MM.1S (cell line): ENCODE results near the gene FARS2.
"Not testable (repeated sequence)": the region's sequence is repeated elsewhere in the genome, so short reads cannot be mapped to it uniquely, and the experiment has no call there.

Source experiments
- DNase-seq: peaks from one replicate; pipeline ENCODE4 v3.0.0-alpha.2; 2015
- H2AFZ ChIP-seq: fragments of 300-600 bp; sonication (generic); 2 replicates; pipeline ENCODE4 v1.6.0; 2016; ENCODE audit warnings: antibody characterized with exemption, low read length
- H3F3A ChIP-seq: fragments of 300-600 bp; sonication (generic); 2 replicates; pipeline ENCODE4 v1.6.1; 2016; ENCODE audit warnings: mild to moderate bottlenecking, antibody characterized with exemption, low read length, moderate library complexity, mixed read lengths; ENCODE audit not compliant: insufficient read depth
- H3K27ac ChIP-seq: fragments of 300-600 bp; sonication (generic); 2 replicates; pipeline ENCODE4 v1.5.1; 2016; ENCODE audit warnings: mild to moderate bottlenecking, low read length
- H3K27me3 ChIP-seq: fragments of 300-600 bp; sonication (generic); replicated peaks from 2 replicates; pipeline ENCODE4 v1.6.0; 2016; ENCODE audit warnings: low read length; ENCODE audit not compliant: insufficient read depth
- H3K36me3 ChIP-seq: fragments of 300-600 bp; sonication (generic); replicated peaks from 2 replicates; pipeline ENCODE4 v1.6.1; 2016; ENCODE audit warnings: mild to moderate bottlenecking, low read length, mixed read lengths; ENCODE audit not compliant: insufficient read depth
- H3K4me1 ChIP-seq: fragments of 300-600 bp; sonication (generic); 2 replicates; pipeline ENCODE4 v1.6.1; 2016; ENCODE audit warnings: low read length, mixed read lengths
- H3K4me2 ChIP-seq: fragments of 300-600 bp; sonication (generic); 2 replicates; pipeline ENCODE4 v1.6.0; 2016; ENCODE audit warnings: low read depth, low read length
- H3K4me3 ChIP-seq: fragments of 300-600 bp; sonication (generic); 2 replicates; pipeline ENCODE4 v1.5.1; 2016; ENCODE audit warnings: low read length, mixed read lengths
- H3K79me2 ChIP-seq: fragments of 300-600 bp; sonication (generic); 2 replicates; pipeline ENCODE4 v1.6.1; 2016; ENCODE audit warnings: mixed run types, low read length, mixed read lengths
- H3K9ac ChIP-seq: fragments of 300-600 bp; sonication (generic); 2 replicates; pipeline ENCODE4 v1.6.1; 2016; ENCODE audit warnings: low read length, mixed read lengths
- H3K9me2 ChIP-seq: fragments of 300-600 bp; sonication (generic); replicated peaks from 2 replicates; pipeline ENCODE4 v1.6.1; 2016; ENCODE audit warnings: mild to moderate bottlenecking, low read length, mixed read lengths; ENCODE audit not compliant: insufficient read depth
- H3K9me3 ChIP-seq: fragments of 300-600 bp; sonication (generic); replicated peaks from 2 replicates; pipeline ENCODE4 v1.6.1; 2016; ENCODE audit warnings: mild to moderate bottlenecking, low read length, mixed read lengths; ENCODE audit not compliant: insufficient read depth
- H4K20me1 ChIP-seq: fragments of 300-600 bp; sonication (generic); 2 replicates; pipeline ENCODE4 v1.6.1; 2016; ENCODE audit warnings: mild to moderate bottlenecking, low read length, moderate library complexity, mixed read lengths; ENCODE audit not compliant: insufficient read depth
- EZH2 ChIP-seq: fragments of 300-600 bp; sonication (generic); optimal IDR thresholded peaks from 2 replicates; pipeline ENCODE3; 2017; ENCODE audit warnings: low read depth, mild to moderate bottlenecking, antibody characterized with exemption, low read length, mixed read lengths
- EZH2phosphoT487 ChIP-seq: fragments of 300-600 bp; sonication (generic); IDR thresholded peaks from 2 replicates; pipeline ENCODE4 v1.6.1; 2018; ENCODE audit warnings: antibody characterized with exemption, low read length
- TF ChIP-seq, protein P1 (sequence below): fragments of 300-600 bp; sonication (generic); IDR thresholded peaks from 2 replicates; pipeline ENCODE4 v1.5.1; 2016; ENCODE audit warnings: antibody characterized with exemption, low read length, mixed read lengths

Gene FARS2

GRCh38 chr6:5806406-5806805, 545.1 kb downstream of the FARS2 start:
- not testable (repeated sequence) for H3K36me3 ChIP-seq, H3K4me1 ChIP-seq, H2AFZ ChIP-seq, H3K9me3 ChIP-seq, H4K20me1 ChIP-seq, H3K27me3 ChIP-seq, H3K79me2 ChIP-seq, H3K9ac ChIP-seq, H3K9me2 ChIP-seq, H3K4me2 ChIP-seq, H3K4me3 ChIP-seq, H3K27ac ChIP-seq, DNase-seq, H3F3A ChIP-seq

GRCh38 chr6:5809450-5809849, 548.1 kb downstream of the FARS2 start:
- TF ChIP-seq EZH2phosphoT487 (no peak), EZH2 (no peak)
- TF ChIP-seq, protein P1, sequence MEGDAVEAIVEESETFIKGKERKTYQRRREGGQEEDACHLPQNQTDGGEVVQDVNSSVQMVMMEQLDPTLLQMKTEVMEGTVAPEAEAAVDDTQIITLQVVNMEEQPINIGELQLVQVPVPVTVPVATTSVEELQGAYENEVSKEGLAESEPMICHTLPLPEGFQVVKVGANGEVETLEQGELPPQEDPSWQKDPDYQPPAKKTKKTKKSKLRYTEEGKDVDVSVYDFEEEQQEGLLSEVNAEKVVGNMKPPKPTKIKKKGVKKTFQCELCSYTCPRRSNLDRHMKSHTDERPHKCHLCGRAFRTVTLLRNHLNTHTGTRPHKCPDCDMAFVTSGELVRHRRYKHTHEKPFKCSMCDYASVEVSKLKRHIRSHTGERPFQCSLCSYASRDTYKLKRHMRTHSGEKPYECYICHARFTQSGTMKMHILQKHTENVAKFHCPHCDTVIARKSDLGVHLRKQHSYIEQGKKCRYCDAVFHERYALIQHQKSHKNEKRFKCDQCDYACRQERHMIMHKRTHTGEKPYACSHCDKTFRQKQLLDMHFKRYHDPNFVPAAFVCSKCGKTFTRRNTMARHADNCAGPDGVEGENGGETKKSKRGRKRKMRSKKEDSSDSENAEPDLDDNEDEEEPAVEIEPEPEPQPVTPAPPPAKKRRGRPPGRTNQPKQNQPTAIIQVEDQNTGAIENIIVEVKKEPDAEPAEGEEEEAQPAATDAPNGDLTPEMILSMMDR, result no peak
- H3K4me2 ChIP-seq, result no peak overlapping the region
- H3K27ac ChIP-seq, result no peak overlapping the region
- DNase-seq, result no peak
- no peaks in the 10 kb centered on the region for H3K4me1 ChIP-seq
- no peaks in the 10 kb centered on the region for H3K27me3 ChIP-seq
- H3K9me2 ChIP-seq, result no peaks in the 10 kb centered on the region
- H2AFZ ChIP-seq, result no peak overlapping the region
- no peaks in the 10 kb centered on the region for H3K9me3 ChIP-seq
- no peaks in the 10 kb centered on the region for H3K36me3 ChIP-seq
- H3K4me3 ChIP-seq, result no peak overlapping the region
- no peaks in the 10 kb centered on the region for H3F3A ChIP-seq
- no peaks in the 10 kb centered on the region for H4K20me1 ChIP-seq
- H3K9ac ChIP-seq, result no peak overlapping the region
- no peaks in the 10 kb centered on the region for H3K79me2 ChIP-seq

- no peaks in the 10 kb centered on the region for H3K9me2 ChIP-seq
- no peak overlapping the region for H2AFZ ChIP-seq
- no peaks in the 10 kb centered on the region for H3K27me3 ChIP-seq
- TF ChIP-seq EZH2phosphoT487, result no peak
- no peak for TF ChIP-seq EZH2
- TF ChIP-seq, protein P1, result no peak
- H3K27ac ChIP-seq, result no peak overlapping the region
- no peaks in the 10 kb centered on the region for H4K20me1 ChIP-seq
- no peaks in the 10 kb centered on the region for H3K9me3 ChIP-seq
- no peak overlapping the region for H3K4me2 ChIP-seq
- no peaks in the 10 kb centered on the region for H3F3A ChIP-seq
- no peaks in the 10 kb centered on the region for H3K36me3 ChIP-seq
- H3K79me2 ChIP-seq, result no peaks in the 10 kb centered on the region
- no peak overlapping the region for H3K9ac ChIP-seq
- no peak for DNase-seq
- no peaks in the 10 kb centered on the region for H3K4me1 ChIP-seq
- no peak overlapping the region for H3K4me3 ChIP-seq
These were observed 550.7 kb downstream of the FARS2 start for GRCh38 chr6:5811997-5812396.

DNA sequence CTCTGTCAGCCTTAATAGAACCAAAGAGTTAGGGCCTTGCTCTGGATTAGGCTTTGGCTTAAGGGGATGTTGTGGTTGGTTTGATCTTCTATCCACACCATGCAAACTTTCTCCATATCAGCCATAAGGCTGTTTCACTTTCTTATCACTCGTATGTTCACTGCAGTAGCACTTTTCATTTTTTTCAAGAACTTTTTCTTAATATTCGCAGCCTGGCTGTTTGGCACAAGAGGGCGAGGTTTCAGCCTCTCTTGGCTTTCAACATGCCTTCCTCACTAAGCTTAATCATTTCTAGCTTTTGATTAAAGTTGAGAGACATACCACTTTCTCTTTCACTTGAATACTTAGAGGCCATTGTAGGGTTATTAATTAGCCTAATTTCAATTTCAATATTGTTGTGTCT, 552.3 kb downstream of the FARS2 start:
- H3K36me3 ChIP-seq, result no peaks in the 10 kb centered on the region
- no peaks in the 10 kb centered on the region for H3K9me2 ChIP-seq
- DNase-seq, result peak; percentile 26
- H3K79me2 ChIP-seq, result no peaks in the 10 kb centered on the region
- H3F3A ChIP-seq, result no peaks in the 10 kb centered on the region
- H3K4me1 ChIP-seq, result no peaks in the 10 kb centered on the region
- no peak overlapping the region for H2AFZ ChIP-seq
- TF ChIP-seq, protein P1, result no peak
- TF ChIP-seq EZH2phosphoT487 (no peak), EZH2 (no peak)
- no peaks in the 10 kb centered on the region for H4K20me1 ChIP-seq
- H3K4me3 ChIP-seq, result no peak overlapping the region
- no peak overlapping the region for H3K27ac ChIP-seq
- H3K4me2 ChIP-seq, result no peak overlapping the region
- H3K9me3 ChIP-seq, result no peaks in the 10 kb centered on the region
- H3K27me3 ChIP-seq, result no peaks in the 10 kb centered on the region
- H3K9ac ChIP-seq, result no peak overlapping the region
